ENCODE data around the gene MND1. TPM values are rescaled to one million over a fixed set of nuclear protein-coding genes. Genes with fewer than 3 reads are reported as not detected.

MND1 gene
- total RNA-seq, 3 donors from 2014 or later (not counting 1 experiment from before 2014, with no cell fraction given): 0.33 TPM; not detected in 2

DNA sequence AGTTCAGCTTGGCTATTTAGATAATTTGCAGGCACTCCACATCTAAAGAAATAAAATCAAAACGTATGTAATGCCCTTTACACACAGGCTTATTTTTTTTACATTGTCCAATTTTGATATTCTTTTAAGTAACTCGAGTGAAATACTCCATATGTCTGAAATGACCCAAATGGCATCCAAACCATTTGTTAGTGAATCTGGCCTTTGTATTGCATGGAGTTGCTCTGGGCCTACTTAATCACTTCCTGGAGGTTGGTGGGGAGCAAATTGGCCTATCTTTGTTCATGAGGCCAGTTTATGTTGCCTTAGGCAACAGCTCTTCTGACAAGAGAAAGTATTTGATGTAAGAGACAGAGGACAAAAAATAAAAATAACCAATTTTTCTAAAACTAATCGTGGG is 74.1 kb downstream of the MND1 start:
- H3K27me3 ChIP-seq (ENCODE audit: control insufficient read depth, insufficient read depth, low read length): no peaks in the 10 kb centered on the region
- WGBS (ENCODE audit: insufficient coverage): 83% methylated on average over 1 of the region's 3 CpGs
- Mint-ChIP-seq H3K9me3 (no peaks in the 10 kb centered on the region), H3K27ac (no peak overlapping the region), H3K27me3 (ENCODE audit: low read depth in 2 of 2) (no peaks in the 10 kb centered on the region), H3K4me3 (no peak overlapping the region), H3K4me1 (no peaks in the 10 kb centered on the region), H3K36me3 (no peaks in the 10 kb centered on the region)
- no peak overlapping the region for H3K4me3 ChIP-seq (ENCODE audit: low read length)
- ATAC-seq: no peak
- H3K27ac ChIP-seq (ENCODE audit: low read length): no peak overlapping the region
- no peaks in the 10 kb centered on the region for H3K36me3 ChIP-seq (ENCODE audit: control insufficient read depth, insufficient read depth, low read length)
- H3K9me3 ChIP-seq (ENCODE audit: control insufficient read depth, insufficient read depth, low read length): no peaks in the 10 kb centered on the region
- intact Hi-C loops (cut with micrococcal nuclease): no loop called here
- no peak for TF ChIP-seq CTCF (IDR thresholded peaks at IDR 0.05)
- no peaks in the 10 kb centered on the region for H3K4me1 ChIP-seq (ENCODE audit: control insufficient read depth, insufficient read depth, low read length)
- DNase-seq: no peak

- Mint-ChIP-seq H3K27ac (no peak overlapping the region), H3K9me3 (no peaks in the 10 kb centered on the region), H3K36me3 (no peaks in the 10 kb centered on the region), H3K27me3 (ENCODE audit: low read depth in 2 of 2) (no peaks in the 10 kb centered on the region), H3K4me1 (no peaks in the 10 kb centered on the region), H3K4me3 (no peak overlapping the region)
- Histone ChIP-seq H3K36me3 (ENCODE audit: control insufficient read depth, insufficient read depth, low read length) (no peaks in the 10 kb centered on the region), H3K27ac (ENCODE audit: low read length) (no peak overlapping the region), H3K4me1 (ENCODE audit: control insufficient read depth, insufficient read depth, low read length) (no peaks in the 10 kb centered on the region), H3K9me3 (ENCODE audit: control insufficient read depth, insufficient read depth, low read length) (no peaks in the 10 kb centered on the region), H3K4me3 (ENCODE audit: low read length) (no peak overlapping the region), H3K27me3 (ENCODE audit: control insufficient read depth, insufficient read depth, low read length) (no peaks in the 10 kb centered on the region)
- WGBS (ENCODE audit: insufficient coverage): 98% methylated on average over 3 of the region's 5 CpGs
- no peak for TF ChIP-seq CTCF (IDR thresholded peaks at IDR 0.05)
- DNase-seq (no peak), ATAC-seq (no peak)
- intact Hi-C loops (cut with micrococcal nuclease): no loop called here
Observed at GRCh38 chr4:153419029-153419428, 74.5 kb downstream of the MND1 start.

- Histone ChIP-seq H3K36me3 (ENCODE audit: control insufficient read depth, insufficient read depth, low read length) (no peaks in the 10 kb centered on the region), H3K9me3 (ENCODE audit: control insufficient read depth, insufficient read depth, low read length) (no peaks in the 10 kb centered on the region), H3K4me1 (ENCODE audit: control insufficient read depth, insufficient read depth, low read length) (no peaks in the 10 kb centered on the region), H3K27ac (ENCODE audit: low read length) (no peak overlapping the region), H3K4me3 (ENCODE audit: low read length) (no peak overlapping the region), H3K27me3 (ENCODE audit: control insufficient read depth, insufficient read depth, low read length) (no peaks in the 10 kb centered on the region)
- 88% methylated on average over 8 of the region's 9 CpGs for WGBS (ENCODE audit: insufficient coverage)
- H3K36me3 Mint-ChIP-seq: no peaks in the 10 kb centered on the region
- ATAC-seq: no peak
- no peak overlapping the region for H3K27ac Mint-ChIP-seq
- no peaks in the 10 kb centered on the region for H3K4me1 Mint-ChIP-seq
- intact Hi-C loops (cut with micrococcal nuclease): no loop called here
- TF ChIP-seq CTCF (IDR thresholded peaks at IDR 0.05): no peak
- no peaks in the 10 kb centered on the region for H3K9me3 Mint-ChIP-seq
- H3K4me3 Mint-ChIP-seq: no peak overlapping the region
- no peak for DNase-seq
- no peaks in the 10 kb centered on the region for H3K27me3 Mint-ChIP-seq (ENCODE audit: low read depth in 2 of 2)
Observed at GRCh38 chr4:153419673-153420278, 75.3 kb downstream of the MND1 start.

- H3K27ac Mint-ChIP-seq: no peak overlapping the region
- Histone ChIP-seq H3K9me3 (ENCODE audit: control insufficient read depth, insufficient read depth, low read length) (no peaks in the 10 kb centered on the region), H3K4me3 (ENCODE audit: low read length) (no peak overlapping the region), H3K36me3 (ENCODE audit: control insufficient read depth, insufficient read depth, low read length) (no peaks in the 10 kb centered on the region), H3K27me3 (ENCODE audit: control insufficient read depth, insufficient read depth, low read length) (no peaks in the 10 kb centered on the region), H3K4me1 (ENCODE audit: control insufficient read depth, insufficient read depth, low read length) (no peaks in the 10 kb centered on the region), H3K27ac (ENCODE audit: low read length) (no peak overlapping the region)
- 91% methylated on average over 2 of the region's 2 CpGs for WGBS (ENCODE audit: insufficient coverage)
- DNase-seq (no peak), ATAC-seq (no peak)
- no peaks in the 10 kb centered on the region for H3K9me3 Mint-ChIP-seq
- no peak overlapping the region for H3K4me3 Mint-ChIP-seq
- H3K36me3 Mint-ChIP-seq: no peaks in the 10 kb centered on the region
- H3K27me3 Mint-ChIP-seq (ENCODE audit: low read depth in 2 of 2): no peaks in the 10 kb centered on the region
- H3K4me1 Mint-ChIP-seq: no peaks in the 10 kb centered on the region
- TF ChIP-seq CTCF (IDR thresholded peaks at IDR 0.05): no peak
- intact Hi-C loops (cut with micrococcal nuclease): no loop called here
Observed at GRCh38 chr4:153420361-153420760, 75.9 kb downstream of the MND1 start.

Data from natural killer cell (primary cell).